ENCODE data around the gene RABAC1. TPM values are rescaled to one million over a fixed set of nuclear protein-coding genes. Genes with fewer than 3 reads are reported as not detected.

RABAC1 gene
- total and polyA plus RNA-seq, 9 of the 15 experiments (the other 6 are each of a cell fraction or from before 2014, with no cell fraction given), result 2.4 to 28.1 (median 9.3) TPM

DNA sequence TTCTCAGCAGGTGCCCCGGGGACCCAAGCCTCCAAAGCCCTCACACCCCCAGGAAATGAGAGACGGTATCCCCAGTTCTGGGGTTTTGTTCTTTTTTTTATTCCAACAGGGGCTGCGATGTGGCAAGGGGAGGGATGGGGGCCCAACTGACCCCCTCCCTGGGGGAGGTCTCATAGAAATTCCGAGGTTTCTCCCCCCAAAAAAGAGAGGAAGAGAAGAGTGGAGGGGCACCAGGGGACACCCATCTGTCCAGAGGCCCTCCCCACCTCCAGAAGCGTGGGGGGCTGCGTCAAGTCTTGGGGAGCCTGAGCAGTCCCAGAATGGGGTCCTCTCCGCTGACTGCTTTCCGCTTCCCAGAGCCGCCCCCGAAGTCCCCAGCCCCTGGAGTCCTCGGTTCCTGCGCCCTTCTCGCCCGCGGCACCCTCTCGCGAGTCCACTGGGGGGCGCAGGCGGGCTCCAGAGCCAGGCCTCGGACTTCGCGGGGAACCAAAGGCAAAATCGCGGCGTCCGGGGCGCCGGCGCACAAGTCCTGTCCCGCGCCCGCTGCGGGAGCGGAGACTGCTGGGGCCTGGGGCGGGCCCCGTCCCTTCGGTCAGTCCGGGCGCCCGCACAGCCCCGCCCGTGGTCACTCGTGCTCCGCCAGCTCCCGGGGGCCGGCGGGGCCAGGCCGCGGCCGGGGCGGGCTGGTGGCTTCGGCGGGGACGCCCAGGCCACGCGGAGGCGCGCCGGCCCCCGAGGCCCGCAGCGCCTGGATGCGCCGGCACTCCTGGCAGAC, 39.3 kb upstream of the RABAC1 start (continued):
- TF ChIP-seq, protein P1, sequence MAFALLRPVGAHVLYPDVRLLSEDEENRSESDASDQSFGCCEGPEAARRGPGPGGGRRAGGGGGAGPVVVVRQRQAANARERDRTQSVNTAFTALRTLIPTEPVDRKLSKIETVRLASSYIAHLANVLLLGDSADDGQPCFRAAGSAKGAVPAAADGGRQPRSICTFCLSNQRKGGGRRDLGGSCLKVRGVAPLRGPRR (CRISPR knock-in tag; IDR thresholded peaks at IDR 0.05), result no peak
- TF ChIP-seq HNRNPLL (IDR thresholded peaks at IDR 0.05; ENCODE audit: low read depth, low read length, poor library complexity, severe bottlenecking) (peak; percentile 33), NR3C1 (CRISPR knock-in tag; IDR thresholded peaks at IDR 0.05) (no peak), ELF2 (CRISPR knock-in tag; IDR thresholded peaks at IDR 0.05) (no peak), RAD21 (CRISPR knock-in tag; conservative IDR thresholded peaks at IDR 0.05 in 1 of 2, IDR thresholded peaks at IDR 0.05 in 1 of 2) (peak; percentile 79 to 85), ZNF24 (IDR thresholded peaks at IDR 0.05) (no peak), RCOR1 (IDR thresholded peaks at IDR 0.05; ENCODE audit: borderline replicate concordance in 1 of 2, low read depth in 2 of 2, low read length in 2 of 2) (0 out of 4 replicates have a peak, but pooled peaks of 1 of the 2 experiments have one; percentile 27), FIP1L1 (IDR thresholded peaks at IDR 0.05; ENCODE audit: low read depth, low read length, poor library complexity, severe bottlenecking) (peak; percentile 53), SETDB1 (IDR thresholded peaks at IDR 0.05; ENCODE audit: low read length) (no peak), NRF1 (conservative IDR thresholded peaks at IDR 0.05 in 1 of 2, IDR thresholded peaks at IDR 0.05 in 1 of 2) (peak; percentile 33 to 53; a peak in 3 of 4 replicates), SMAD4 (CRISPR knock-in tag; conservative IDR thresholded peaks at IDR 0.05) (no peak), FOXK1 (CRISPR knock-in tag; IDR thresholded peaks at IDR 0.05; ENCODE audit: borderline replicate concordance) (no peak), SIN3B (IDR thresholded peaks at IDR 0.05; ENCODE audit: low read depth) (0 out of 2 replicates have a peak, but pooled peaks have one; percentile 29)
- TF ChIP-seq, protein P2, sequence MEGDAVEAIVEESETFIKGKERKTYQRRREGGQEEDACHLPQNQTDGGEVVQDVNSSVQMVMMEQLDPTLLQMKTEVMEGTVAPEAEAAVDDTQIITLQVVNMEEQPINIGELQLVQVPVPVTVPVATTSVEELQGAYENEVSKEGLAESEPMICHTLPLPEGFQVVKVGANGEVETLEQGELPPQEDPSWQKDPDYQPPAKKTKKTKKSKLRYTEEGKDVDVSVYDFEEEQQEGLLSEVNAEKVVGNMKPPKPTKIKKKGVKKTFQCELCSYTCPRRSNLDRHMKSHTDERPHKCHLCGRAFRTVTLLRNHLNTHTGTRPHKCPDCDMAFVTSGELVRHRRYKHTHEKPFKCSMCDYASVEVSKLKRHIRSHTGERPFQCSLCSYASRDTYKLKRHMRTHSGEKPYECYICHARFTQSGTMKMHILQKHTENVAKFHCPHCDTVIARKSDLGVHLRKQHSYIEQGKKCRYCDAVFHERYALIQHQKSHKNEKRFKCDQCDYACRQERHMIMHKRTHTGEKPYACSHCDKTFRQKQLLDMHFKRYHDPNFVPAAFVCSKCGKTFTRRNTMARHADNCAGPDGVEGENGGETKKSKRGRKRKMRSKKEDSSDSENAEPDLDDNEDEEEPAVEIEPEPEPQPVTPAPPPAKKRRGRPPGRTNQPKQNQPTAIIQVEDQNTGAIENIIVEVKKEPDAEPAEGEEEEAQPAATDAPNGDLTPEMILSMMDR (IDR thresholded peaks at IDR 0.05 in 2 of 3, conservative IDR thresholded peaks at IDR 0.05 in 1 of 3; ENCODE audit: insufficient read depth in 2 of 3, low read depth in 1 of 3, low read length in 3 of 3), result peak; percentile 77 to 90 (median 82)
- TF ChIP-seq, protein P3, sequence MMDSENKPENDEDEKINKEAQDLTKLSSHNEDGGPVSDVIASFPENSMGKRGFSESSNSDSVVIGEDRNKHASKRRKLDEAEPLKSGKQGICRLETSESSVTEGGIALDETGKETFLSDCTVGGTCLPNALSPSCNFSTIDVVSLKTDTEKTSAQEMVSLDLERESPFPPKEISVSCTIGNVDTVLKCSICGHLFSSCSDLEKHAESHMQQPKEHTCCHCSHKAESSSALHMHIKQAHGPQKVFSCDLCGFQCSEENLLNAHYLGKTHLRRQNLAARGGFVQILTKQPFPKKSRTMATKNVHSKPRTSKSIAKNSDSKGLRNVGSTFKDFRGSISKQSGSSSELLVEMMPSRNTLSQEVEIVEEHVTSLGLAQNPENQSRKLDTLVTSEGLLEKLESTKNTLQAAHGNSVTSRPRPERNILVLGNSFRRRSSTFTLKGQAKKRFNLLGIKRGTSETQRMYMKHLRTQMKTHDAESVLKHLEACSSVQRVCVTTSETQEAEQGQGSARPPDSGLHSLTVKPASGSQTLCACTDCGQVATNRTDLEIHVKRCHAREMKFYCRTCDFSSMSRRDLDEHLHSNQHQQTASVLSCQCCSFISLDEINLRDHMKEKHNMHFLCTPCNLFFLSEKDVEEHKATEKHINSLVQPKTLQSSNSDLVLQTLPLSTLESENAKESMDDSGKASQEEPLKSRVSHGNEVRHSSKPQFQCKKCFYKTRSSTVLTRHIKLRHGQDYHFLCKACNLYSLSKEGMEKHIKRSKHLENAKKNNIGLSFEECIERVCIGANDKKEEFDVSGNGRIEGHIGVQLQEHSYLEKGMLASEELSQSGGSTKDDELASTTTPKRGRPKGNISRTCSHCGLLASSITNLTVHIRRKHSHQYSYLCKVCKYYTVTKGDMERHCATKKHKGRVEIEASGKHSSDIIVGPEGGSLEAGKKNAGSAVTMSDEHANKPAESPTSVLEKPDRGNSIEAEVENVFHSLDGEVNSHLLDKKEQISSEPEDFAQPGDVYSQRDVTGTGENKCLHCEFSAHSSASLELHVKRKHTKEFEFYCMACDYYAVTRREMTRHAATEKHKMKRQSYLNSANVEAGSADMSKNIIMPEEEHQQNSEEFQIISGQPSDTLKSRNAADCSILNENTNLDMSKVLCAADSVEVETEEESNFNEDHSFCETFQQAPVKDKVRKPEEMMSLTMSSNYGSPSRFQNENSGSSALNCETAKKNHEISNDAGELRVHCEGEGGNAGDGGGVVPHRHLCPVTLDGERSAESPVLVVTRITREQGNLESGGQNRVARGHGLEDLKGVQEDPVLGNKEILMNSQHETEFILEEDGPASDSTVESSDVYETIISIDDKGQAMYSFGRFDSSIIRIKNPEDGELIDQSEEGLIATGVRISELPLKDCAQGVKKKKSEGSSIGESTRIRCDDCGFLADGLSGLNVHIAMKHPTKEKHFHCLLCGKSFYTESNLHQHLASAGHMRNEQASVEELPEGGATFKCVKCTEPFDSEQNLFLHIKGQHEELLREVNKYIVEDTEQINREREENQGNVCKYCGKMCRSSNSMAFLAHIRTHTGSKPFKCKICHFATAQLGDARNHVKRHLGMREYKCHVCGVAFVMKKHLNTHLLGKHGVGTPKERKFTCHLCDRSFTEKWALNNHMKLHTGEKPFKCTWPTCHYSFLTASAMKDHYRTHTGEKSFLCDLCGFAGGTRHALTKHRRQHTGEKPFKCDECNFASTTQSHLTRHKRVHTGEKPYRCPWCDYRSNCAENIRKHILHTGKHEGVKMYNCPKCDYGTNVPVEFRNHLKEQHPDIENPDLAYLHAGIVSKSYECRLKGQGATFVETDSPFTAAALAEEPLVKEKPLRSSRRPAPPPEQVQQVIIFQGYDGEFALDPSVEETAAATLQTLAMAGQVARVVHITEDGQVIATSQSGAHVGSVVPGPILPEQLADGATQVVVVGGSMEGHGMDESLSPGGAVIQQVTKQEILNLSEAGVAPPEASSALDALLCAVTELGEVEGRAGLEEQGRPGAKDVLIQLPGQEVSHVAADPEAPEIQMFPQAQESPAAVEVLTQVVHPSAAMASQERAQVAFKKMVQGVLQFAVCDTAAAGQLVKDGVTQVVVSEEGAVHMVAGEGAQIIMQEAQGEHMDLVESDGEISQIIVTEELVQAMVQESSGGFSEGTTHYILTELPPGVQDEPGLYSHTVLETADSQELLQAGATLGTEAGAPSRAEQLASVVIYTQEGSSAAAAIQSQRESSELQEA (IDR thresholded peaks at IDR 0.05; ENCODE audit: low read depth), result no peak
